ENCODE results near the gene LRP6.

LRP6 gene

DNA sequence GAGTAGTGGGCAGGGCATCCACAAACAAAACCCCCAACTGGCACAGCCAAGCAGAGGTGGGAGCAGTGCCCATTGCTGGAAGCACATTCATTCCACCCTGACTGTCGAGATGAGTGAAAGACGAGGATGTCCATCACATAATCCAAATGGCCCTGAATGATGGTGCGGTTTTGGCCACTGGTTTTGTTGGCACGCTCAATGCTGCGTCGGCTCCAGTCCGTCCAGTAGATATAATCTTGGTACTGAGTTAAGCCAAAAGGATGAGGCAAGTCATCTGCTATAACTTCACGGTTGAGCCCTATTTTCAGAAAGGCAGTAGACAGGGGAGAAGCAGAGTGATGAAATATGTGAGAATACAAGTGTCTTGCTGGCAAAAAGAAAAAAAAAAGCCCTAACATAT is 108.0 kb downstream of the LRP6 start:
- Histone ChIP-seq H3K23ac (ENCODE audit: low read length) (no peak overlapping the region), H3K14ac (ENCODE audit: low read length) (no peak overlapping the region), H3K36me3 (ENCODE audit: control insufficient read depth in 1 of 2, insufficient read depth in 2 of 2, low read length in 2 of 2) (peaks cover 7 to 11% of the 10 kb centered on the region in 2 experiments), H3K4me2 (ENCODE audit: low read length) (no peak overlapping the region), H3K79me2 (ENCODE audit: control insufficient read depth, insufficient read depth, low read length, poor library complexity) (no peaks in the 10 kb centered on the region), H3K4me1 (ENCODE audit: control insufficient read depth in 1 of 2, insufficient read depth in 2 of 2, low read length in 2 of 2) (no peaks in the 10 kb centered on the region), H2AK5ac (ENCODE audit: low read length) (no peak overlapping the region), H2BK5ac (ENCODE audit: low read depth, low read length, poor library complexity) (no peak overlapping the region), H2BK12ac (ENCODE audit: low read length) (no peak overlapping the region), H2BK120ac (ENCODE audit: insufficient read depth, low read length, poor library complexity) (no peak overlapping the region), H4K91ac (ENCODE audit: low read depth, low read length) (no peak overlapping the region), H3K18ac (ENCODE audit: low read length) (no peak overlapping the region), H3K9me3 (ENCODE audit: insufficient read depth, low read depth, low read length) (peaks cover 1% of the 10 kb centered on the region), H3K4ac (ENCODE audit: low read depth, low read length) (no peak overlapping the region), H3K9ac (ENCODE audit: low read length) (no peak overlapping the region), H4K12ac (ENCODE audit: low read depth, low read length) (no peak overlapping the region), H3K27ac (ENCODE audit: low read depth, low read length) (no peak overlapping the region), H3K27me3 (ENCODE audit: insufficient read depth, low read length) (no peaks in the 10 kb centered on the region), H2AFZ (ENCODE audit: insufficient read depth, low read length, poor library complexity) (no peak overlapping the region), H4K8ac (ENCODE audit: low read depth, low read length) (no peak overlapping the region), H3K4me3 (ENCODE audit: low read depth, low read length) (no peak overlapping the region), H3K79me1 (ENCODE audit: low read length) (no peaks in the 10 kb centered on the region)
- no CpG with 5 or more reads among the region's 8 CpGs for WGBS (ENCODE audit: extremely low coverage, insufficient coverage, insufficient read length)
- DNase-seq, result no peak

DNA sequence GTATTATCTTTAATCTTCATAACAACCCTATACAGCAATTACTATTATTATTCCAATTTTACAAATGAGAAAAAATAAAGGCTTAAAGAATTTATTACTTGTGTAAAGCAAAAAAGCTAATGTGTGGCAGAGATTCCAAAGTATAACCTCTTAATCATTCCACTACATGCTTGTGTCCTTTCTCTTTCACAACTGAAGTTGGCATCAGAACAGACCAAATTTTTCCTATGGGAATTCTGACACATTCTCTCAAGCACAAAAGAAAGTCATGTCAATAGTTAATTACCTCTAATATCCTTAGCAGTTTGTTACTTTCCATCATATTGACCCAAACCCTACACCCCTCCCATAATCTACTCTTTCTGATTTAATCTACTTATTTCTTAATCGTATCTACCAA is 109.4 kb downstream of the LRP6 start:
- H3K9ac ChIP-seq (ENCODE audit: low read length), result no peak overlapping the region
- no peak overlapping the region for H4K12ac ChIP-seq (ENCODE audit: low read depth, low read length)
- no peak for DNase-seq
- no peak overlapping the region for H3K27ac ChIP-seq (ENCODE audit: low read depth, low read length)
- no peak overlapping the region for H3K4me3 ChIP-seq (ENCODE audit: low read depth, low read length)
- no peak overlapping the region for H3K14ac ChIP-seq (ENCODE audit: low read length)
- H3K27me3 ChIP-seq (ENCODE audit: insufficient read depth, low read length), result no peaks in the 10 kb centered on the region
- no peak overlapping the region for H2BK5ac ChIP-seq (ENCODE audit: low read depth, low read length, poor library complexity)
- H3K36me3 ChIP-seq (ENCODE audit: control insufficient read depth in 1 of 2, insufficient read depth in 2 of 2, low read length in 2 of 2), result peaks cover 5 to 11% of the 10 kb centered on the region in 2 experiments
- no peak overlapping the region for H2BK120ac ChIP-seq (ENCODE audit: insufficient read depth, low read length, poor library complexity)
- H3K9me3 ChIP-seq (ENCODE audit: insufficient read depth, low read depth, low read length), result peaks cover 1% of the 10 kb centered on the region
- H3K79me1 ChIP-seq (ENCODE audit: low read length), result no peaks in the 10 kb centered on the region
- no peak overlapping the region for H3K18ac ChIP-seq (ENCODE audit: low read length)
- no peak overlapping the region for H2AK5ac ChIP-seq (ENCODE audit: low read length)
- WGBS (ENCODE audit: extremely low coverage, insufficient coverage, insufficient read length), result 100% methylated on average over 1 of the region's 1 CpG
- H4K8ac ChIP-seq (ENCODE audit: low read depth, low read length), result no peak overlapping the region
- no peak overlapping the region for H4K91ac ChIP-seq (ENCODE audit: low read depth, low read length)
- no peaks in the 10 kb centered on the region for H3K4me1 ChIP-seq (ENCODE audit: control insufficient read depth in 1 of 2, insufficient read depth in 2 of 2, low read length in 2 of 2)
- no peak overlapping the region for H2BK12ac ChIP-seq (ENCODE audit: low read length)
- H3K23ac ChIP-seq (ENCODE audit: low read length), result no peak overlapping the region
- no peaks in the 10 kb centered on the region for H3K79me2 ChIP-seq (ENCODE audit: control insufficient read depth, insufficient read depth, low read length, poor library complexity)
- no peak overlapping the region for H3K4ac ChIP-seq (ENCODE audit: low read depth, low read length)
- no peak overlapping the region for H3K4me2 ChIP-seq (ENCODE audit: low read length)
- H2AFZ ChIP-seq (ENCODE audit: insufficient read depth, low read length, poor library complexity), result no peak overlapping the region

DNA sequence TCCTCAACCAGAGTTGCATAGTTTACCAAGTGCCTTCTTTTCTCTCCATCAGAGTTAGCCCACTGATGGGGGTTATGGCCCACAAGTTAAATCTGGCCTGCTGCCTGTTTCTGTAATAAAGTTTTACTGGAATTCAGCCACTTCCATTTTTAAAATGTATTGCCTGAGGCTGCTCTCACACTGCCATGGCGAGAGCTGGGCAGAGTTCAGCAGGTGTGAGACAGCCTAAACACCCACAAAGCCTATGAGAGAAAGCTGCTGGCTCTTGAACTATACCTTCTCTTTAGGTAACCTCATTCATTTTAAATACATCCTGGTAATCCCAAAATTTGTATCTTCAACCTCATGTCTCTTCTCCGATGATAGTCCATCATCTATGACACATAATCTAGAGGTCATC is 110.0 kb downstream of the LRP6 start:
- no peak overlapping the region for H4K12ac ChIP-seq (ENCODE audit: low read depth, low read length)
- no peak overlapping the region for H3K4me2 ChIP-seq (ENCODE audit: low read length)
- H3K36me3 ChIP-seq (ENCODE audit: control insufficient read depth in 1 of 2, insufficient read depth in 2 of 2, low read length in 2 of 2), result peaks cover 8% of the 10 kb centered on the region in 2 experiments
- no peak overlapping the region for H3K27ac ChIP-seq (ENCODE audit: low read depth, low read length)
- H3K79me1 ChIP-seq (ENCODE audit: low read length), result no peaks in the 10 kb centered on the region
- H2BK12ac ChIP-seq (ENCODE audit: low read length), result no peak overlapping the region
- H3K9me3 ChIP-seq (ENCODE audit: insufficient read depth, low read depth, low read length), result peaks cover 1% of the 10 kb centered on the region
- H3K23ac ChIP-seq (ENCODE audit: low read length), result no peak overlapping the region
- H3K18ac ChIP-seq (ENCODE audit: low read length), result no peak overlapping the region
- H3K4me1 ChIP-seq (ENCODE audit: control insufficient read depth in 1 of 2, insufficient read depth in 2 of 2, low read length in 2 of 2), result no peaks in the 10 kb centered on the region
- H3K4me3 ChIP-seq (ENCODE audit: low read depth, low read length), result no peak overlapping the region
- H2BK120ac ChIP-seq (ENCODE audit: insufficient read depth, low read length, poor library complexity), result no peak overlapping the region
- no peak overlapping the region for H3K9ac ChIP-seq (ENCODE audit: low read length)
- no peaks in the 10 kb centered on the region for H3K79me2 ChIP-seq (ENCODE audit: control insufficient read depth, insufficient read depth, low read length, poor library complexity)
- no peak overlapping the region for H2AK5ac ChIP-seq (ENCODE audit: low read length)
- H4K8ac ChIP-seq (ENCODE audit: low read depth, low read length), result no peak overlapping the region
- WGBS (ENCODE audit: extremely low coverage, insufficient coverage, insufficient read length), result no CpG with 5 or more reads among the region's 2 CpGs
- no peaks in the 10 kb centered on the region for H3K27me3 ChIP-seq (ENCODE audit: insufficient read depth, low read length)
- H3K14ac ChIP-seq (ENCODE audit: low read length), result no peak overlapping the region
- H4K91ac ChIP-seq (ENCODE audit: low read depth, low read length), result no peak overlapping the region
- no peak for DNase-seq
- H2AFZ ChIP-seq (ENCODE audit: insufficient read depth, low read length, poor library complexity), result no peak overlapping the region
- no peak overlapping the region for H3K4ac ChIP-seq (ENCODE audit: low read depth, low read length)
- no peak overlapping the region for H2BK5ac ChIP-seq (ENCODE audit: low read depth, low read length, poor library complexity)

DNA sequence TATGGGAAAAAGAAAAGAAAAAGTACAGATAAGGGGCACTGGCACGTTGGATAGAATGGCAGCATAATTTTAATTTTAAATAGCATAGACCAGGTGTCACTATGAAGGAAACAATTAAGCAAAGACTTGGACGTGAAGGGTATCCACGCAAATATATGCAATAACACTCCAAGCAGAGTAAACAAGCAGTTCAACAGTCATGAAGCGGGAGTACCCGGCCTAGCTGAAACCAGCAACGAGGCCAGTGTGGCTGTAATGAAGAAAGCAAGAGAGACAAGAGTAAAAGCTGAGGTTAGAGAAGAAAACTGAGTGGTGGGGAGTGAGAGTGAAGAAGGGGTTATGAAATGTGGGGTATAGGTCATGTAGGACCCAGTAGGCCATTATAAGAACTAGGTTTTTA is 110.7 kb downstream of the LRP6 start:
- Histone ChIP-seq H3K23ac (ENCODE audit: low read length) (no peak overlapping the region), H2BK5ac (ENCODE audit: low read depth, low read length, poor library complexity) (no peak overlapping the region), H2BK120ac (ENCODE audit: insufficient read depth, low read length, poor library complexity) (no peak overlapping the region), H3K27ac (ENCODE audit: low read depth, low read length) (no peak overlapping the region), H3K4ac (ENCODE audit: low read depth, low read length) (no peak overlapping the region), H4K8ac (ENCODE audit: low read depth, low read length) (no peak overlapping the region), H3K27me3 (ENCODE audit: insufficient read depth, low read length) (no peaks in the 10 kb centered on the region), H3K79me2 (ENCODE audit: control insufficient read depth, insufficient read depth, low read length, poor library complexity) (no peaks in the 10 kb centered on the region), H2AK5ac (ENCODE audit: low read length) (no peak overlapping the region), H3K36me3 (ENCODE audit: control insufficient read depth in 1 of 2, insufficient read depth in 2 of 2, low read length in 2 of 2) (peaks cover 8% of the 10 kb centered on the region in 2 experiments), H4K91ac (ENCODE audit: low read depth, low read length) (no peak overlapping the region), H3K79me1 (ENCODE audit: low read length) (no peaks in the 10 kb centered on the region), H3K4me3 (ENCODE audit: low read depth, low read length) (no peak overlapping the region), H3K4me1 (ENCODE audit: control insufficient read depth in 1 of 2, insufficient read depth in 2 of 2, low read length in 2 of 2) (no peaks in the 10 kb centered on the region), H3K4me2 (ENCODE audit: low read length) (no peak overlapping the region), H2AFZ (ENCODE audit: insufficient read depth, low read length, poor library complexity) (no peak overlapping the region), H3K14ac (ENCODE audit: low read length) (no peak overlapping the region), H2BK12ac (ENCODE audit: low read length) (no peak overlapping the region), H3K18ac (ENCODE audit: low read length) (no peak overlapping the region), H3K9ac (ENCODE audit: low read length) (no peak overlapping the region), H4K12ac (ENCODE audit: low read depth, low read length) (no peak overlapping the region), H3K9me3 (ENCODE audit: insufficient read depth, low read depth, low read length) (peaks cover 1% of the 10 kb centered on the region)
- DNase-seq, result no peak
- no CpG with 5 or more reads among the region's 6 CpGs for WGBS (ENCODE audit: extremely low coverage, insufficient coverage, insufficient read length)
